ENCODE measurements around the gene OR1D5.
"Not testable (repeated sequence)": the region's sequence is repeated elsewhere in the genome, so short reads cannot be mapped to it uniquely, and the experiment has no call there.

The OR1D5 gene, protein sequence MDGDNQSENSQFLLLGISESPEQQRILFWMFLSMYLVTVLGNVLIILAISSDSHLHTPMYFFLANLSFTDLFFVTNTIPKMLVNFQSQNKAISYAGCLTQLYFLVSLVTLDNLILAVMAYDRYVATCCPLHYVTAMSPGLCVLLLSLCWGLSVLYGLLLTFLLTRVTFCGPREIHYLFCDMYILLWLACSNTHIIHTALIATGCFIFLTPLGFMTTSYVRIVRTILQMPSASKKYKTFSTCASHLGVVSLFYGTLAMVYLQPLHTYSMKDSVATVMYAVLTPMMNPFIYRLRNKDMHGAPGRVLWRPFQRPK

DNA sequence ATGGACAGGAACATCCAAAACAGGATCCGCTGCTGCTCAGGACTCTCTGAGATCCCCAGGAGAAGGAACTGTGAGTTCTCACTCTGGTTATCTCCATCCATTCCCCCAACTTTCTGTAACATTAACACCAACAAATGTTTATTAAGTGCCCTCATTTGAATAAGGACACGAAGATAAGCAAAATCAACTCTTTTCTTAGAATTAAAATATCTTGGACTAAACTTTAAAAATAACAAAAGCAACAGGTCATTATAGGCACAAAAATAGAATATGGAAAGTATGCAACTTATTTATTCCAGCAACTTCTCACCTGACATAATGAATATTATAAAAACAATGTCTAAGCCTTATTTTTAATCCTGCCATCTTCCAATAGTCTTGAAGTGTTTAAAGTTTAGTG lies at the start of gene OR1D5:
OR1D5 (minus strand) TSS at position 101 of the 400 bp plus-strand sequence; CDS start at position 101, 0 bp downstream.
- not testable (repeated sequence) for ATAC-seq

DNA sequence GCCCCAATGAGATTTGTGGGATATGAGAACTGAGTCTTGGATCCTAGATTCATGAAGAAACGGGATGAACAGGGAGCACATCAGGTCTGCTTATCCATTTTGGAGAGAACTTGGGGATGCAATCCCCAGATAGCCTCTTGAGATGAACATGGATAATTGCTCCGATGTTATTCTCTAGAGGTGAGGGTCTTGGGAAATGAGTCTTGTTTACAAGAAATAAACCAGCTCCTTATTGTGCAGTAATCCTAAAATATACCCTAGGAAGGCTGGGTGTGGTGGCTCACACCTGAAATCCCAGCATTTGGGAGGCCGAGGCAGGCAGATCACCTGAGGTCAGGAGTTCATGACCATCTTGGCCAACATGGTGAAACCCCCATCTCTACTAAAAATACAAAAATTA lies 40.9 kb upstream of the OR1D5 start, which contains the start of gene OR1D2:
OR1D2 (minus strand) TSS at position 101 of the 400 bp plus-strand sequence. CDS start 11,426 bp downstream, outside the sequence.
- no peak for ATAC-seq

DNA sequence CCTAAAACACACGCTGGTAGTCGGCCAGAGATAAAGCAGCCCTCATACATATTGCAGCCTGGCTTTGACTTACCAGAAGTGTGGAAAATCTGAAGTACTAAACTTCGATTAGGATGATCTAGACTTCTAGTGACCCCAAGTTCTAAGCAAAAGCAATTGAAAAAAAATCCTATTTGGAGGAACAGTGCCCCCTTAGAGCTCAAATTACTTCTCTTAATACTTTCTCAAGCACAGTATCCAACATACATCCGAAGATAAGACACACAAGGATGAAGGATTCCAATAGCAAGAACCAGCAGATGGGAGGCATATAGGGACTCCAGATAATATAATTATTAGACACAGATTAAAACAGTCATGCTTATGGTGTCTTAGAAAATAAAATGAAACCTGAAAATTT lies 10.4 kb upstream of the OR1D5 start:
- not testable (repeated sequence) for ATAC-seq

DNA sequence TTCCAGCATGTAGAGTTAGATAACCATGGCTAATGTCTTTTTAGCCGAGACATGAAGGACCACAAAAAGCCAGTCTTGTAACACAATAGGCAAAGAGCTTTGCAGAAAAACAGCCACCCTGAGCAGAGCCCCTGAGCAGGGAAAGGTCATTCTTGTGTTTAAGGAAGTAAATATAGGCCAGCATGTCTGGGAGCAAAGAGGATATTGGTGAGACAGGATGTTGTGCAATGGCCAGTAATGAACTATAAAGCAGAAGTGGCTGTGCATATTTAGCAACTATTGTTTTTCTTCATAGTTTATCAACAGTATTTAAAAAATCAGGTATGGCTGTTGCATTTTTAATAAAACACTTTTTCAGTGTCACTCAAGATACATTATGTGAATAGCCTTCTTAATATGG lies 1.8 kb upstream of the OR1D5 start:
- not testable (repeated sequence) for ATAC-seq

DNA sequence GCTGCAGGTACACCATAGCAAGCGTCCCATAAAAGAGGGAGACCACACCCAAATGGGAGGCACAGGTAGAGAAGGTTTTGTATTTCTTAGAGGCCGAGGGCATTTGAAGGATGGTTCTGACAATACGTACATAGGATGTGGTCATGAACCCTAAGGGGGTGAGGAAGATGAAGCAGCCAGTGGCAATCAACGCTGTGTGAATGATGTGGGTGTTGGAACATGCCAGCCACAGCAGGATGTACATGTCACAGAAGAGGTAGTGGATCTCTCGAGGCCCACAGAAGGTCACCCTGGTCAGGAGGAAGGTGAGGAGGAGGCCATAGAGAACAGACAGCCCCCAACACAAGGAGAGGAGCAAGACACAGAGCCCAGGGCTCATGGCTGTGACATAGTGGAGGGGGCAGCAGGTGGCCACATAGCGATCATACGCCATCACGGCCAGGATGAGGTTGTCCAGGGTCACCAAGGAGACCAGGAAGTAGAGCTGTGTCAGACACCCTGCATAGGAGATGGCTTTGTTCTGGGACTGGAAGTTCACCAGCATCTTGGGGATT lies 506 bp downstream of the OR1D5 start:
- not testable (repeated sequence) for ATAC-seq

DNA sequence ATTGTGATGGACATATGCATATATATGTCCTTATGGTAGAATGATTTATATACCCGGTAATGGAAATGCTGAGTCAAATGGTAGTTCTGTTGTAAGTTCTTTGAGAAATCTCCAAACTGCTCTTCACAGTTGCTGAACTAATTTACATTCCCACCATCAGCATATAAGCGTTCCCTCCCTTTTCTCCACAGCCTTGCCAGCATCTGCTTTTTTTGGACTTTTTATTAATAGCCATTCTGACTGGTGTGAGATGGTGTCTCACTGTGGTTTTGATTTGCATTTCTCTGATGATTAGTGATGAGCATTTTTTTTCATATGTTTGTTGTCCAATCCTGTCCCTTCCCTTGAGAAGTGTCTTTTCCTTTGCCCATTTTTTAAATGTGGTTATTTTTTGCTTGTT lies 8.5 kb downstream of the OR1D5 start:
- ATAC-seq, result not testable (repeated sequence)

DNA sequence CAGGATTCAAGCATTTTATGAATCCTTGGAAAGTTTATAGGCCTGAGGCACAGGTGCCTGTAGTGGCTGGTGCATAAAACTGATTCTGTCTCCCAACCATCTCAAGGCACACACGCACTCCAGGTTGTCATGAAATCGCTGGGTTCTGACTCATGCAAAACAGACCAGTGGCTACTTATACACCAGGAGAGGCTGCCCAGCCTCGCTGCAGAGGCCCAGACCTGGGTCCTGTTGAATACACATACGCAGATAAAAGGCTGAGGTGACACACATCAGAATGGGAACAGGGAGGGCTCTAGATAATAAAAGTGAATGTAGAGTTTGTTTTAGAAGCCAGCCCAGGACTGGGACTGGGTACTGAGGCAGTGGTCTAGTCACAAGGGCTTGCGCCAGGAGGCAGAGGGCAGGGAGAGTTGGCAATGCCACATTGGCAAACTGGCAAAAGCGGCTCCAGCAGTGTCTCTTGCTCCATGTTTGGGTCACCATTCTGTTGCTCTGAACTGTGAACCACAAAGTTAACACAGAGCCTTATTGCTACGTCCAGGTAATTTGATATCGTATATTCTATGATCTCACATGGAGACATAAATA lies 13.6 kb downstream of the OR1D5 start:
- no peak for ATAC-seq

DNA sequence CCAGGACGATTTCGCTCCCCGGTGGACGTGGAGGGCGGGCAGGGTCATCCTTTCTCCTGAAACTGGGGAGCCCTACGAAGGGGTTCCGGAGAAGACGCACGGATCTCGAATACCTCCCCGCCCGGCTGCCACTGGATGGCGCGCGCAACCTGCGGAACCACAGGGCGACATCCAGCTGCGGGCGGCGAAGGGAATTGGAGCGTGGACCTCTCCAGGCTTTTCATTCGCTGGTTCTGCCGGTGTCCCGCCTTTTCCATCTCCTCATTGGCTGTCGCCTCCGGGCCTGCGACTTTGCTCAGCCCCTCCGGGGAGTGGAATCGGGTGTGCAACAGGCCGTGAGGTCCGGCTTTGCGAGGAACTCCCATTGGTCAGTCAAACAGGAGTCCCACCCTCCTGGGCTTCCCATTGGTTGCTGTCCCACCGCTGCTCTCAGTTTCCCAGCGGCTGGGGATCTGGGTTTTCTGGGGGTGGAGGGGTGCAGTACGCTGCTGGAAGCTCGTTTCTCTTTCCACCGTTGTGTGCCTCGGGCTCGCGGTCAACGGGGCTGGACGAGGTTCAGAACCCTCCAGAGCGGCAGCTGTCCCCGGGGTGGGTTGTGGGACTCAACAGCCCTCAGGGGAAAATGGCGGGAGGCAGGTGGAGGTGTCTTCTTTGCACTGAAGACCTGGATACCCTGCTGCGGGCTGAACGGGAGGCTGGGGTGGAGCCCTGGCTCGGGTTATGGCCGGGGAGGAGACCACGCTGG lies 14.5 kb downstream of the OR1D5 start:
- ATAC-seq, result peak; percentile 99

DNA sequence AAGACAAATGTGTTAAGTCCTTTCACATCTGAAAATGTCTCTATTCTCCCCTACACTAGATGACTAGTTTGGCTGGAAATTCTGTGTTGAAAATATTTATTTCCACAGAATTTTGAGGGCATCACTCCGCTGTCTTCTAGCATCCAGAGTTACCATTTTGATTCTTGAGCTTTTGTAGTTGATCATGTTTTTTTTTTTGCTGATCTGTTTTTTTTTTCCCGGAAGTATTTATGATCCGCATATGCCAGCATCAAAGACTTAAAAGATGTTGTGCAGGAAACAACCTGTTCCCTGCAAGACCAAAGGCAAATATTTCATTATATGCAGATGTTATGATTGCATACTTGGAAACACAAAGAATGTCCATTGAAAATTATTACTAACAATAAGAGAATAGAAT lies 16.7 kb downstream of the OR1D5 start:
- no peak for ATAC-seq

DNA sequence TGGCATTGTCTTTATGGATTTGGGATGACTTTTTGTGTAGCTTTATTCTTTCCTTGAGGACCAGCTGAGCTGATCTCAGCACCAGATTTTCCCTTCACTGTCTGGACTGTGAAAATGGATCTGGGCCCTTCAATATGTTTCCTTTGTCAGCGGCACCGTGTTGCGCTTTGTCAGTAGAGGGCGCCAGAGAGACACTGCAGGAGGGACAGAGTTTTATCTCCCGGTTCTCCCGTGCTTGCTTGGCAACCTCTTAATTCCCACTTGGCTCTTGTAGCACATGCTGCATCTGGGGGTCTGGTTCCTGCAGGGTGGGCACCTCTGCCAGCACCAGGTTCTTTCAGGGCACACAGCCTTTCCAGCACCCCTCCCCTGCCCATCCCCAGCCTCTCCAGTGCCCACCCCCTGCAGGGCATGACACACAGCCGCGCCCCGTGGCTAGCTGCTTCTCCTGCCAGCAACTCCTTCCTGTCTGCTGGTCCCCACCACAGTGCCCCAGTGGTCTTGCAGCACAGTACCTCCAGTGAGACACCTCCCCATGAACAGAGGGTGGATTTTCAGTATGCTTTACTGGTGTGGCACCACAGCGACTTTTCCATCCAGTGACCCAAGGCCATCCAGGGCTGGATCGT lies 19.6 kb downstream of the OR1D5 start:
- no peak for ATAC-seq

DNA sequence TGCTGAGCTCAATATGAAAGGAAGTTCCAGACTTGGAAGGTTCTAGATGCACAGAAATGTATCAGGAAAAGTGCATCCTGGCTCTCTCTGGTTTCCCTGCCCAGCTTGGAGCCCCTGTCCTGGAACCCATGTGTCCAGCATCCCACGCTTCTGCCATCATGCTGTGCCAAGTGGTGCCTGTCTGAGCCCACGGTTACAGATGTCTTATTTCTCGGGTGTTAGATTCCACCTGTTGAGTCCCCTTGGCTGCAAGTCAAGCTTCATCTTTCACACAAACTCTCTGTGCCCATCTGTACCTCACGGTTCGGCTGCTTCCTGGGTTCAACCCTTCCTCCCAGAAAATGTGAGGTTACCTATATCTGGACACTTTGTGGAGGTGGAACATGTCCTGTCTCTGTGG lies 22.5 kb downstream of the OR1D5 start:
- no peak for ATAC-seq

DNA sequence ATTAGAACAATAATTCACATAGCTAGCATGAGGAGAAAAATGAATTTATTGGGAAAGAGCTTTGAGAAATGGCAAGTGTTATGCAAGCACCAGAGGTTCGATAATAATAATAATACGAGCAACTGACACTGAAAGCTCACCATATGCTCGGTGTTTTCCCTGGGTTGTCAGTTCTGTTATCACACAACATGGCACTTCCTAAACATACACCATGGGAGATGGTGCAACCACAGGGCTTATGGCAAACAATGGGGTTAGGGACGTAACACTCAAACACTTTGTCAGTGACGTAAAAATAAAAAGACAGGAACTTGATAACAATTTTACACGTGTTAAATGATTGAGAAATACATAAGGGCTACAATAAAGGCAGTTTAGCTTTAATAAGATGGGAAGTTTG lies 23.7 kb downstream of the OR1D5 start:
- ATAC-seq, result no peak

DNA sequence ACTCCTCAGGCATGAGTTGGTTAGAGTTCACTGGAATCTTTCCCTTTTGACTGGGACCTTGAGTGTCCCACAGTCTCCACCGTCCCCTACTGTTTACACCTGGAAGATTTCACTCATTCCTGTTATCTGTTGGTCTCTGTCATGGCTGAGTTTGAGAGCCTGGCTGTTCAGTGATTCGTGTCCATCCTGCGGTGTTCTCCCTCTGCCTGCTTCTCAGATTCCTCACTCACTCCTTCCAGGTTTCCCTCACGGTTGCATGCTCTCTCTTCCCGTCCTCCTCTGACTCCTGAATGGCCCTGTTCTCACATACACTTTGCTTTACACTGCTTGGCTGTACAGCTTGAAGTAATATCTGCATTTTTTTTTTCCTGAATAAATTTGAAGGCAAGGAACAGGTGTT lies 24.5 kb downstream of the OR1D5 start:
- ATAC-seq, result no peak

DNA sequence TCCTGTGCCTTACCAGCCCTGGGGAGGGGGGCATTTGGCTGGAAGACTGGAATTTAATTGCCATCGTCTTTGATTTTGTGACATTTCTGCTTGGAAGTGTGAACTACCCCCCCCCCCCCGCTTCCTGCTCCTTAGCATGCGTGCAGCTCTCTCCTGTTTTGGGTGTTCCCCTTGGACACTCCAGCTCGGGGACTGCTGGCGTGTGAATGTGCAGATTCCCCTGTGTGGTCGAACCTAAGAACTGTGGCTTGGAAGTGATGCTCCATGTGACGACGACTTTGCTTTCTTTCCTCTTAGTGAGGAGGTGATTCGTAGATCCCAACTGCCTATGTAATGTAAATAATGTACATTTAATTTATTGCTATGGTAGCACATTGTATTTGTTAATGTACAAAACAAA lies 26.1 kb downstream of the OR1D5 start:
- ATAC-seq, result no peak

DNA sequence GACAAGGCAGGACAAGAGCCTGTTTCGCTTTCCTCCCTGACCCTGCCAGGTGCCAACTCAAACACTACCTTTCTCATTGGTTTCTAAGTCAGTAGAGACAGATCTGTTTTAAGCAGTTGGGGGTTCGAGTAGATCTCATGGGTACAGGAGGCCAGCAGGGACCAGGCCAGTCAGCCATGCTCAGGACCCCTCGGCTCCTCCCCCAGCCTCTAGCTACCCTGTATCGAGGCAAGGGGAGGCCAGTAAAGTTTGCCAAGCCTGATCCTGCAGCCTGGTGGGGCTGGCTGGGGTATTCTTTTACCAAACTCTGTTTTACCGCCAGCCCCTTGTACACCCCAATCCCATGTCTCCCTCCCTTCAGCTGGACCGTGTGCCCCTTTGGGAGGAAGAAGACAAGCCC lies 26.6 kb downstream of the OR1D5 start:
- no peak for ATAC-seq

DNA sequence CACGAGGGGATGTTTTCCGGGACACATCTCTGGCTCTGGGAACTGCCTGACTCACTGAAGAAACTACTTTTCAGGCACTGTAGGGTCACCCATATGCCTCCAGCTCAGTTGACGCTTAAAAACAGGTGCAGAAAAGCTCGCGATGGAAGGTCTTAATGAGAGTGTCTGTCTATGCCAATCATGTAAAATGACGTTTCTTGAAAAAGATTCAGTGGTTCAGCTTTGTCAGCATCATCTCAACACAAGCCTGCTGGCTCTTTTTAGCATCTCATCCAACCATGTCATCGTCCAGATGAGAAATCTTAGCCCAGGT lies 27.5 kb downstream of the OR1D5 start:
- ATAC-seq, result no peak

DNA sequence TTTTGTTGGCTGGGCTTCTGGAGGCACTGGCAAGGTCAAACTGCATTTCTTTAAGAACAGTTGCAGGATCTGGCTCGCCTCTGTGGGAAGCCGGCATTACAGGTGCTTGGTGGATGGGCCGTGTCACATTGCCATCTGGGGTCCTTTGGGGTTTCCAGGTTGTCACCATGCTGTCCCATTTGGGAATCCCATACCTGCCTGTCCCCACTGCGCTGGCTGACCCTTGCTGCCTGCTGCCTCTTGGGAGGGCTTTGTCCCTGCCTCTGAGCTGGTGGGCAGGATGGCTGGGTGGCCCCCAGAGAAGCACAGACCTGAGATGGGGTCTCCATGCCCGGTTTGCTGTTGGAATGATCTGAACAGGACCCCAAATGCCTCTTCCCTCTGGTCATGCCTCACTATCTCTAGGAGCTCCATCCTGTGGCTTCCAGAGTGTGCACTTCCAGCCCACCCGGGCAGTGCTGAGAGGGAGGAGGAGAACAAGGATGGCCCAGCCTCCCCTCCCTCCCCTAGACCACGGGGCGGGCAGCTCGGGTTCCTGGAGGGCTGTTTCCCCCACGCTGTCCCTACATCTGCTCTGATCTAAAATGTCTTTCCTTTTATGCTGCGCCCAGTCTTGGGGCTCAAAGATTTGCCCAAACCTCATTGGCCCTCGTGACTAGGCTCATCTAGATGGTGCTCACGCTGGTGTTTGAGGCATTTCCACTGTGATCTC lies 28.0 kb downstream of the OR1D5 start:
- ATAC-seq, result no peak

DNA sequence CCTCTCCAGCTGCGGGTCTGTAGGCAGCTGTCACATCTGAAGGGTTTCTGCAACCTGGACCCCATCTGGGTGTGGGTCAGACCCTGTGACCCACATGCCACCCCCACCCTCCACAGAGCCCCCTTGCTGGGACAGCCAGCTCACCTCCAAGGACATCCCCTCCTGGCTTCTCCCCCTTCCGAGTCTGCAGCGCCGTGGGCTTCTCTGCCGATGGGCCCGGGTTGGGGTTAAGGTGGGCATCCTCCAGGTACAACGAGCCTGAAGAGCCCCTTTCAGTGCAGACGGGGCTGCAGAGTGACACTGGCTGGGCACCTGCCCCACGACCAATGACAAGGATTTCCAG lies 28.9 kb downstream of the OR1D5 start:
- no peak for ATAC-seq

DNA sequence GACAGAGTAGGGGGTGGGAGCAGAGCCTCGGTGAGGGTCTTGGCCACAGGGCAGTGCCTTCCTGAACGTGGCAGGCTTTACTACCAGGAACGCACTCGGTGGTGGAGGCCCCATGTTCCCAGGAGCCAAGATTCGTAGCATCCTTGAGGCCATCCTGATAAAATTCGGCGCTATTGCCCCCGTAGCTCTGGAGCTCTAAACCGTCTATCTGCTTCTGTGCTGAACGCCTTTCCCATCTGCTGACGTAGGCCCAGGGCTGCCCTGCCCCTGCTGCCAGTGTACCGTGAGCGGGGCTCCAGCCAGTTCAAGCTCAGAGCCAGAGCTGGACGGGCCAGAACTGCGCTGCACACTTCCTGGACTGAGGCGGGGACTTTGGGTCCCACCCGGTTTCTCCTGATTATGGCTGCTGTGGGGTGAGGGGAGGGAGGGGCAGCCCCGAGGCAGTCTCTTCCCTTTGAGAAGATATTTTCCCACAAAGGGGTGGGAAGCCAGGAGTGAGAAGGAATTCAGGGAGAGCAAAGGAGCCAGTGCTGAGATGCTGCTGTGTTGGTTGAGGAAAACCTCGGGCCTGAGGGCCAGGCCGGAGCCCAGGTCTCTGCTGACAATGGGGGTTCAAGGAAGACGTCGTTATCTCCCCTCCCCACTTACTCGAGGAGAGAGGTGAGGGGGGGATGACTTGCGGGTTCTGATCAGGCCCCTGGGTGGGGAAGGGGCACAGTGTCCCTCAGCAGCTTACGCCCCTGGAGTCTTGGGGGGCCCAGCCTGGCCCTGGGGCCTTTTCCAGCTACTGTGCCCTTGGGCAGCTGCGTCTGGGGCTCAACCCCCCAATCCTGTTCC lies 29.4 kb downstream of the OR1D5 start:
- ATAC-seq, result no peak

DNA sequence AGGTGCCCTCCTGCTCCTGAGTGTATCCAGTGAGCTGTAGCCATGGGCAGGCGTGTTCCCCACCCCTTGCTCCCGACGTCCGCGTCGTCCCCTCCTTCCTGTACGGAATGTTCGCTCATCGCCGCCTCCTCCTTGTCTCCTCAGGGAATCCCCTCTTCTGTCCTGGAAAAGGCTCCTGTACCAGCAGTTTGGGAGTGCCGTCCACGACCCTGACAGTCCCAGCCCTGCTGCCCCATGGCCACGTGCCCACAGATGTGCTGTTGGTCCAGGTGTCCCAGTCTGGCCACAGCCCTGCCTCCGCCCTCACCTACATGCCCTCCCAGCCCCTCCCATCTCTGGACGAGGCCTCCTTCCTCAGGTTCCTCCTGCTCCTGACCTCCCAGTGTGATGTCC lies 30.2 kb downstream of the OR1D5 start:
- no peak for ATAC-seq

All from activated CD4-positive, CD25-positive, alpha-beta regulatory T cell treated with anti-CD3 and anti-CD28 coated beads, Interleukin-2, amount 50 U/mL, for 24 hours (primary cell).